Measurements from ENCODE around the gene RAB27B. TPM values are rescaled to one million over a fixed set of nuclear protein-coding genes. Genes with fewer than 3 reads are reported as not detected.

Gene RAB27B
- total RNA-seq, 1 experiment from 2014 or later = 1.1 TPM

DNA sequence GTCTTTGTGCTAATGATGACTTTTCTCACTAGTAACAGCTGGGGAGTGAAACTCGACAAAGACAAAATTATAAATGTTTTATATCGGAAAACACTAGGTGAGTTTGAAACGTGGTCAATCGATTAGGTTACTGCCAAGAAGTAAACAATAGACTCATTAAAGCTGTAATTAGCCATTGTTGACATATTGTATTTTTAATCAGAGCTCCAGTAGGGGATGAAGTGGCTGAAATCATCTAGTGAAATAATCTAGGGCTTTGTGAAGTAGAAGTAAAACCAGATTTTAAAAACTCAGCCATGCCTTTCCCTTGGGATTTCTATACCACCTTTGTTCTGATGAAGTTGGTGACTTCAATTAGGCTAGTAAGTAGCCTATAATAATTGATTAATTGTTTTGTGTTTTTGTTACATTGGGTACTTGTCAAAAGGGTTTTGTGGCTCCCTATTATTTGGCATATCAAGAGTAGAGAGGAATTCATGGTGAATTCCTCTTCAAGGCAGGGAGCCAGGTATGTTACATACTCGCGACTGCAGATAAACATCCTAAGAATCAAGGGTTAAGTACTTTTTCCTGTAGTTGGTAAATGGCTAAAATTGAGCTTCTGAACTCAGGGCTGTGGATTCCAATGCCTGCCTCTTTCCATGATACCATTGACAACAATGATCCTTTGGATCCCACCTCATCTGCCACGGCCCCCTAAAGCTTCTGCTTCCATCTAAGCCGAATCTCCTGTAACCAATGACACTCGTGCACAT lies 31.6 kb downstream of the RAB27B start:
- Histone ChIP-seq H3K4me3 (no peak overlapping the region), H3K27me3 (replicated peaks) (no peaks in the 10 kb centered on the region), H3K4me1 (replicated peaks) (no peaks in the 10 kb centered on the region), H3K9me3 (replicated peaks) (no peaks in the 10 kb centered on the region), H3K27ac (no peak overlapping the region), H3K36me3 (no peaks in the 10 kb centered on the region)
- no peak for DNase-seq (ENCODE audit: low read depth in 1 of 2, low spot score in 2 of 2)

DNA sequence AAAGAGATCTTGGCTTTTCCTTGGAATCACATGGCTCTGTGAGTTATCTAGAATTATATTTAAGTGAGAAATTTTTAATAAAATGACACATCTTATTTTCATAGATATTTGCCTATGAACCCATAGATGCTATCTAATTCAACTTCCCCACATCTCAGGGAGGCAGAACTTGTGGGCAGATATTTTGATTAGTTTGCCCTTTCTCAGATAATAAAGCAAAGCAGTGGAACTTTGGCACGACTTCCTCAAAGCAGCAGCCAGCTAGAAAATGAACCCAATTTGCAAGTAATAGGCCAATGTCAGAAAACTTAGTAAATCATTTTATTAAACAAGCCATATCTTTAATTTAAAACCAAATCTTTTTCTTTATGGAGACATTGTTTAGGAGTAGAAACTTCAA lies 32.7 kb downstream of the RAB27B start:
- no peaks in the 10 kb centered on the region for H3K36me3 ChIP-seq
- no peaks in the 10 kb centered on the region for H3K27me3 ChIP-seq (replicated peaks)
- H3K4me3 ChIP-seq = no peak overlapping the region
- DNase-seq (ENCODE audit: low read depth in 1 of 2, low spot score in 2 of 2) = no peak
- H3K9me3 ChIP-seq (replicated peaks) = no peaks in the 10 kb centered on the region
- H3K4me1 ChIP-seq (replicated peaks) = no peaks in the 10 kb centered on the region
- no peak overlapping the region for H3K27ac ChIP-seq

GRCh38 chr18:54867131-54867530 lies 38.9 kb downstream of the RAB27B start:
- H3K4me3 ChIP-seq = no peak overlapping the region
- no peaks in the 10 kb centered on the region for H3K9me3 ChIP-seq (replicated peaks)
- H3K27ac ChIP-seq = no peak overlapping the region
- DNase-seq (ENCODE audit: low read depth in 1 of 2, low spot score in 2 of 2) = no peak
- no peaks in the 10 kb centered on the region for H3K36me3 ChIP-seq
- H3K4me1 ChIP-seq (replicated peaks) = no peaks in the 10 kb centered on the region
- H3K27me3 ChIP-seq (replicated peaks) = no peaks in the 10 kb centered on the region

GRCh38 chr18:54871231-54871630 lies 43.0 kb downstream of the RAB27B start:
- no peaks in the 10 kb centered on the region for H3K9me3 ChIP-seq (replicated peaks)
- no peak overlapping the region for H3K4me3 ChIP-seq
- no peak for DNase-seq (ENCODE audit: low read depth in 1 of 2, low spot score in 2 of 2)
- no peaks in the 10 kb centered on the region for H3K4me1 ChIP-seq (replicated peaks)
- no peaks in the 10 kb centered on the region for H3K36me3 ChIP-seq
- H3K27ac ChIP-seq = no peak overlapping the region
- no peaks in the 10 kb centered on the region for H3K27me3 ChIP-seq (replicated peaks)

GRCh38 chr18:54872681-54873080 lies 44.4 kb downstream of the RAB27B start:
- Histone ChIP-seq H3K9me3 (replicated peaks) (no peaks in the 10 kb centered on the region), H3K36me3 (no peaks in the 10 kb centered on the region), H3K27me3 (replicated peaks) (no peaks in the 10 kb centered on the region), H3K4me3 (no peak overlapping the region), H3K4me1 (replicated peaks) (no peaks in the 10 kb centered on the region), H3K27ac (no peak overlapping the region)
- no peak for DNase-seq (ENCODE audit: low read depth in 1 of 2, low spot score in 2 of 2)

- no peak overlapping the region for H3K27ac ChIP-seq
- H3K36me3 ChIP-seq = no peaks in the 10 kb centered on the region
- no peak overlapping the region for H3K4me3 ChIP-seq
- H3K9me3 ChIP-seq (replicated peaks) = no peaks in the 10 kb centered on the region
- H3K27me3 ChIP-seq (replicated peaks) = no peaks in the 10 kb centered on the region
- no peaks in the 10 kb centered on the region for H3K4me1 ChIP-seq (replicated peaks)
- DNase-seq (ENCODE audit: low read depth in 1 of 2, low spot score in 2 of 2) = no peak
These were observed 45.6 kb downstream of the RAB27B start for GRCh38 chr18:54873884-54874255.

GRCh38 chr18:54875063-54875462 lies 46.8 kb downstream of the RAB27B start:
- no peak for DNase-seq (ENCODE audit: low read depth in 1 of 2, low spot score in 2 of 2)
- H3K9me3 ChIP-seq (replicated peaks) = no peaks in the 10 kb centered on the region
- no peaks in the 10 kb centered on the region for H3K36me3 ChIP-seq
- no peak overlapping the region for H3K4me3 ChIP-seq
- H3K27me3 ChIP-seq (replicated peaks) = no peaks in the 10 kb centered on the region
- H3K4me1 ChIP-seq (replicated peaks) = no peaks in the 10 kb centered on the region
- H3K27ac ChIP-seq = no peak overlapping the region

- no peak for DNase-seq (ENCODE audit: low read depth in 1 of 2, low spot score in 2 of 2)
- Histone ChIP-seq H3K27me3 (replicated peaks) (no peaks in the 10 kb centered on the region), H3K9me3 (replicated peaks) (no peaks in the 10 kb centered on the region), H3K4me1 (replicated peaks) (no peaks in the 10 kb centered on the region), H3K36me3 (no peaks in the 10 kb centered on the region), H3K4me3 (no peak overlapping the region), H3K27ac (no peak overlapping the region)
These were observed 48.8 kb downstream of the RAB27B start for GRCh38 chr18:54877076-54877475.

DNA sequence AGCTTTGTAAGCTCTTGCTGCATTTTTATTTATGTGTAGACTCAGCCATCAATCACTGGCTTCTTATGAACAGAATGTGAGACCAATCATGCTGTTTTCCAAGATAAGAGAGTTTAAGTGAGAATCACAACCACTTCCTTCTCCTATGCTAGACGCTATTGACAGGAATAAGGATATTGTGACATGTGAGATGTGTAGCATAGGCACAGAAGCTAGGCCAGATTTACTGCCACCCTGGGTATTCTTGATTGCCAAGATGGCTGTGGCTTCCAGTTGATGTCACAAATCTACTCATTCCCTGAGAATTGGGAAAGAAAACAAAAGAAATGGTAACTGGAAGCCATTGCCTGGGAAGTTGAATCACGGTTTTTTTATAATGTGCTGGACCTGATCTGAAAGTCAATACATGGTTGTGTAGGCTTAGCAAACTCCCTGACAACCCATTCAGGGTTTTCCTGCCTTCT lies 49.9 kb downstream of the RAB27B start:
- Histone ChIP-seq H3K4me1 (replicated peaks) (no peaks in the 10 kb centered on the region), H3K36me3 (no peaks in the 10 kb centered on the region), H3K27ac (no peak overlapping the region), H3K27me3 (replicated peaks) (no peaks in the 10 kb centered on the region), H3K9me3 (replicated peaks) (no peaks in the 10 kb centered on the region), H3K4me3 (no peak overlapping the region)
- no peak for DNase-seq (ENCODE audit: low read depth in 1 of 2, low spot score in 2 of 2)

- Histone ChIP-seq H3K4me1 (replicated peaks) (no peaks in the 10 kb centered on the region), H3K9me3 (replicated peaks) (no peaks in the 10 kb centered on the region), H3K4me3 (no peak overlapping the region), H3K27me3 (replicated peaks) (no peaks in the 10 kb centered on the region), H3K27ac (no peak overlapping the region), H3K36me3 (no peaks in the 10 kb centered on the region)
- no peak for DNase-seq (ENCODE audit: low read depth in 1 of 2, low spot score in 2 of 2)
These were observed 50.5 kb downstream of the RAB27B start for GRCh38 chr18:54878659-54879358.

DNA sequence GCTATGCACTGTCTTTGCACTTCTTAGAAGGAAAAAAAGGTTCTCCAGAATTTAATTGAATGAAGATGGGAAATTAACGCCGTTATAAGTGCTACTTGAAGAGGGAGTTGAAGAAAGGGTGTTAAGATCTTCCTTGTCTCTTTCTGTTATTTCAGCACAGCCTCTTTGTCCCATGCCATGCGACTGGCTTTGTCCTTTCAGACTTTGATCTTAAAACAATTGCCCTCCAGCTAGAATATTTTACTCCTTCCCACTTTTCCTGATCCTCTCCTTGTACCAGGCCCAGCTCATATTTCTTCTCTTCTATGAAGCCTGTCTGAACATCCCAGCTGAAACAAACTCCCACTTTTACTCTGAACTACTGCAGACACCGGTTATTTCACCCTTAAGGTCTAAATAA lies 51.4 kb downstream of the RAB27B start:
- no peak for DNase-seq (ENCODE audit: low read depth in 1 of 2, low spot score in 2 of 2)
- H3K4me3 ChIP-seq = no peak overlapping the region
- no peaks in the 10 kb centered on the region for H3K27me3 ChIP-seq (replicated peaks)
- no peaks in the 10 kb centered on the region for H3K4me1 ChIP-seq (replicated peaks)
- H3K27ac ChIP-seq = no peak overlapping the region
- H3K36me3 ChIP-seq = no peaks in the 10 kb centered on the region
- H3K9me3 ChIP-seq (replicated peaks) = no peaks in the 10 kb centered on the region

DNA sequence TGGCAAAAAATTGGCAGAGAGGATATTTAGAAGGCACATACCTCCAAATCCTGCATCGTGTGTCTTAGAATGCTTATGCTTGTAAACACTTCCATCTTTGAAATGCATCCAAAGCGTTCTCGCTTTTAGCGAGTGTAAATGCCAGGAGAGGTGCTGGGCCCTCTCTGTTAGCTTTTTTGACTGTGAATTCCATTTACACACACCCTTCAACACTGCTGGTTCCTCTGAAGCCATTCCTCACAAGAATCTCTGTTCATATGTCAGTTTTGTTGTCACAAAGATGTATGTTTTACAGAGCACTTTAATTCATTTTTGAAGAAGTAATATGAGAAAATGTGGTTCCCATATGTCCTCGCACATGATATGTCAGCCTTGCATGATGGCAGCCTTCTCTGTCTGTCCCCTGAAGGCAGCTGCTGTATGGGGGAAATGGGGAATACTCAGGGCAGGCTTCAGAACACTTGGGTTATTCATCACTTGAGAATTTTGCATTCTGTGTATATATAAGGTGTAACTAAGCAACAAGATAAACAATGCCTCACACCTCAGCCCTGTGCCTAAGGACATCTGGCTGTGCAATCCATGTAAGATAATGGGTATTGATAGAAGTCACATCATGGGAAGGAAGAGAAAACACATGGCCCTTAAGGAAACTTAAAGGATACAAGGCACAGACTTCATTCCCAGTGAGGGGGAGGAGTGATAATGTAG lies 52.3 kb downstream of the RAB27B start:
- DNase-seq (ENCODE audit: low read depth in 1 of 2, low spot score in 2 of 2) = peak in 1 of 2 experiments; percentile 6
- no peak overlapping the region for H3K4me3 ChIP-seq
- no peaks in the 10 kb centered on the region for H3K27me3 ChIP-seq (replicated peaks)
- no peaks in the 10 kb centered on the region for H3K36me3 ChIP-seq
- no peaks in the 10 kb centered on the region for H3K4me1 ChIP-seq (replicated peaks)
- H3K9me3 ChIP-seq (replicated peaks) = no peaks in the 10 kb centered on the region
- H3K27ac ChIP-seq = no peak overlapping the region

DNA sequence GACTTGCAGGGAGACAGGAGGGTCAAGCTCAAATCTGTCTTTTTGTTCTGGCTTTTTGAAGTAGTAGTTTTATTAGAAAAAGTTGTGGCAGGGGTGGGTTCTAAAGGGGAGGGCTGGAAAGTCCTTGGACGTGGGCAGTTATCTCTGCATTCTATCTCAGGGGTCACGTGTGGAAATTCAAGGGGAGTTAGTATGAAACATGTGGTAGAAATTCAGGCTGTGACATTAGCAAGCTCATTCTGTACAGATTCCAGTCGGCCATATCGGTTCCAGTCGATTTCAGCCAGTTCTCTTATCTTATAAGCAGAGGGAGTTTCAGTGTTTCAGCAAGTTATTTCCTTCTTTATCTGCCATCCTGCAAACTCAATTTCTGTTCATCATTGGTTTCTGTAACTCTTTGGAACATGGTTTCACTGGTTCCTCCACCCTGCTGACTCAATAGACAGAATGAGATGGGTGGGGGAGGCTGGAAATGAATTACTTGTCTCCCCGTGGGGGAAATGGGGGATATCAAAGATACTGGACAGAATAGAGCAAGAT lies 53.0 kb downstream of the RAB27B start:
- no peaks in the 10 kb centered on the region for H3K27me3 ChIP-seq (replicated peaks)
- no peak for DNase-seq (ENCODE audit: low read depth in 1 of 2, low spot score in 2 of 2)
- no peaks in the 10 kb centered on the region for H3K9me3 ChIP-seq (replicated peaks)
- H3K4me1 ChIP-seq (replicated peaks) = no peaks in the 10 kb centered on the region
- H3K4me3 ChIP-seq = no peak overlapping the region
- H3K27ac ChIP-seq = no peak overlapping the region
- no peaks in the 10 kb centered on the region for H3K36me3 ChIP-seq

- DNase-seq (ENCODE audit: low read depth in 1 of 2, low spot score in 2 of 2) = no peak
- Histone ChIP-seq H3K27me3 (replicated peaks) (no peaks in the 10 kb centered on the region), H3K9me3 (replicated peaks) (no peaks in the 10 kb centered on the region), H3K4me1 (replicated peaks) (no peaks in the 10 kb centered on the region), H3K27ac (no peak overlapping the region), H3K4me3 (no peak overlapping the region), H3K36me3 (no peaks in the 10 kb centered on the region)
These were observed 54.0 kb downstream of the RAB27B start for GRCh38 chr18:54882318-54882717.

All from SJSA1 (cell line).